GM12801 (cell line): Measurements from ENCODE around the gene RPA1.

ENCODE experiments used
- CTCF ChIP-seq: IDR thresholded peaks from one replicate; pipeline ENCODE4 v1.5.1; 2011; ENCODE audit warnings: control low read depth; ENCODE audit not compliant: insufficient read length; ENCODE audit errors: extremely low read depth

The RPA1 gene

GRCh38 chr17:1916963-1917715 lies 87.3 kb downstream of the RPA1 start:
- no peak for TF ChIP-seq CTCF

- TF ChIP-seq CTCF = no peak
Observed at GRCh38 chr17:1918346-1919162, 88.7 kb downstream of the RPA1 start.

- no peak for TF ChIP-seq CTCF
Observed at GRCh38 chr17:1919201-1919600, 89.4 kb downstream of the RPA1 start.

GRCh38 chr17:1920948-1921351 lies 91.1 kb downstream of the RPA1 start:
- no peak for TF ChIP-seq CTCF

GRCh38 chr17:1928976-1929375 lies 99.2 kb downstream of the RPA1 start:
- no peak for TF ChIP-seq CTCF

GRCh38 chr17:1930337-1930645 lies 100.5 kb downstream of the RPA1 start:
- no peak for TF ChIP-seq CTCF

GRCh38 chr17:1931844-1932579 lies 102.2 kb downstream of the RPA1 start:
- no peak for TF ChIP-seq CTCF
